ENCODE data around the gene GREM2.

GREM2 gene

GRCh38 chr1:240553351-240553750 lies 58.6 kb downstream of the GREM2 start:
- no peak for DNase-seq

- DNase-seq = no peak
Observed at GRCh38 chr1:240539769-240540414, 72.1 kb downstream of the GREM2 start.

- DNase-seq = no peak
Observed at GRCh38 chr1:240538776-240539430, 73.1 kb downstream of the GREM2 start.

- no peak for DNase-seq
Observed at GRCh38 chr1:240533154-240533780, 78.7 kb downstream of the GREM2 start.

GRCh38 chr1:240528591-240528990 lies 83.4 kb downstream of the GREM2 start:
- DNase-seq = no peak

- peak; percentile 52 for DNase-seq
Observed at GRCh38 chr1:240527086-240527485, 84.9 kb downstream of the GREM2 start.

- no peak for DNase-seq
Observed at GRCh38 chr1:240526312-240526711, 85.6 kb downstream of the GREM2 start.

GRCh38 chr1:240524356-240525069 lies 87.4 kb downstream of the GREM2 start:
- no peak for DNase-seq

- peak; percentile 73 for DNase-seq
Observed at GRCh38 chr1:240522122-240522822, 89.7 kb downstream of the GREM2 start.

GRCh38 chr1:240517891-240518290 lies 94.1 kb downstream of the GREM2 start:
- DNase-seq = no peak

GRCh38 chr1:240516069-240516468 lies 95.9 kb downstream of the GREM2 start:
- no peak for DNase-seq

- DNase-seq = no peak
Observed at GRCh38 chr1:240515505-240515904, 96.5 kb downstream of the GREM2 start.

GRCh38 chr1:240511789-240512188 lies 100.2 kb downstream of the GREM2 start:
- DNase-seq = no peak

- no peak for DNase-seq
Observed at GRCh38 chr1:240508950-240509349, 103.0 kb downstream of the GREM2 start.

- DNase-seq = no peak
Observed at GRCh38 chr1:240508201-240508600, 103.8 kb downstream of the GREM2 start.

GRCh38 chr1:240506176-240506575 lies 105.8 kb downstream of the GREM2 start:
- DNase-seq = no peak

GRCh38 chr1:240503558-240503957 lies 108.4 kb downstream of the GREM2 start:
- DNase-seq = no peak

GRCh38 chr1:240503036-240503435 lies 108.9 kb downstream of the GREM2 start:
- DNase-seq = no peak

GRCh38 chr1:240501115-240501514 lies 110.8 kb downstream of the GREM2 start:
- no peak for DNase-seq

- DNase-seq = no peak
Observed at GRCh38 chr1:240500647-240501046, 111.3 kb downstream of the GREM2 start.

GRCh38 chr1:240499012-240499411 lies 112.9 kb downstream of the GREM2 start:
- no peak for DNase-seq

GRCh38 chr1:240498335-240498734 lies 113.6 kb downstream of the GREM2 start:
- no peak for DNase-seq

- DNase-seq = no peak
Observed at GRCh38 chr1:240497908-240498307, 114.0 kb downstream of the GREM2 start.
